PFSK-1 (cell line): ENCODE measurements around the gene GRID1.
A peak's percentile ranks its signal among the peaks of the same experiment; 100 is the strongest.

ENCODE experiments used
- FOXP2 ChIP-seq: optimal IDR thresholded peaks from 2 replicates; pipeline ENCODE3; 2011; ENCODE audit warnings: borderline replicate concordance, control low read depth, inconsistent platforms; ENCODE audit not compliant: insufficient read depth; ENCODE audit errors: extremely low read length, extremely low read depth
- POLR2AphosphoS5 ChIP-seq: IDR thresholded peaks from 2 replicates; pipeline ENCODE4 v1.6.1; 2012; ENCODE audit warnings: low read depth, mild to moderate bottlenecking, control low read depth, low read length, moderate library complexity
- REST ChIP-seq, 2 experiments: IDR thresholded peaks; 2 replicates each; pipeline versions ENCODE4 v1.6.1 to v1.8.0; 2011 to 2012; ENCODE audit warnings: low read depth in 2 of 2, low read length in 2 of 2, control low read depth in 1 of 2, inconsistent platforms in 1 of 2, mild to moderate bottlenecking in 1 of 2, moderate library complexity in 1 of 2; ENCODE audit not compliant: insufficient read depth in 1 of 2
- SIN3A ChIP-seq: IDR thresholded peaks from 2 replicates; pipeline ENCODE4 v1.6.1; 2012; ENCODE audit warnings: mild to moderate bottlenecking, low read length, moderate library complexity, borderline replicate concordance; ENCODE audit not compliant: insufficient read depth
- TAF1 ChIP-seq: IDR thresholded peaks from 2 replicates; pipeline ENCODE4 v1.6.1; 2012; ENCODE audit warnings: low read length, control low read depth, borderline replicate concordance; ENCODE audit not compliant: insufficient read depth

The GRID1 gene

DNA sequence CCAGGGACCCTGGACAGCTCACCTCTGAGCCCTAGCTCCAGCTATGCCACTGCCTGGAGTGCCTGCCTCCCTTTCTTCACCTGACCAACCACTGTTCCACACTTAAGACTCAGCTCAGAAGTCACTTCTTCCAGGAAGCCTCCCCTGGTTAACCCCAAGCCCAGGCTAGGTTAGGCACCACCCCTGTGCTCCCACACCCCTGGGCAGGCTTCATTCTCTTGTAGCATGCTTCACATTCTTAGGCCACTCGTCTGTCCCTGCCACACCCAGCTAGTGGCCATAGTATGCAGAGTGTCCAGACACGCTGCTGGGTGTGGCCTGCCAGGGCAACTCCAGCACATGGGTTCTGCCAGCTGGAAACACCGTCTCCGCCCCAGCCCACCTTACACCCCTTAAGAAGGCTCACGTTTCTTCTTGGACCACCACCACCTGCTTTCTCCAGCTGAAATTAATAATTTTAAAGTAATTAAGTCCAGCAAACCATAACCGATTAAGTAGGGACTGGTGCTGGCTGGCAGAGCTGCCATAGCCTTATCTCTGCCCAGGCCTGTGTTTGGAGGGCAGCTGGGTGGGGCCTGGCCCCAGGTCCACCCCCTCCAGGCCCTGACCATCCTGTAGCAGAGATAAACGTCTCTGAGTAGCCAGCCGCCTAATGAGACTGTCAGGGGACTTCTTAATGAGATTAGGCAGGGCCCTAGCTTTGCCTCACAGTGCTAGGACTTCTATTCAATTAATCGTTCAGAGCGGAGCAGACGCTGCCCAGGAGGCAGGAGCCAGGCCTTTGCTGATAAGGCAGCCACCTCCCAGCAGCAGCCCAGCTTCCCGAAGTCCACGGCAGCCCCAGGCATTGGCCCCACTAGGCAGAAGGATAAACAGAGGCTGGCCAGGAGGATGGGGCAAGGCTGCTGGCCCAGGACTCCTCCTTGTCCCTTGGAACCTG is 20.5 kb downstream of the GRID1 start:
- no peak for TF ChIP-seq FOXP2
- no peak for TF ChIP-seq SIN3A
- no peak for TF ChIP-seq POLR2AphosphoS5
- TF ChIP-seq TAF1: no peak
- TF ChIP-seq REST (IDR thresholded peaks at IDR 0.05; ENCODE audit: insufficient read depth in 1 of 2, low read depth in 2 of 2, low read length in 2 of 2): peak in 1 of 2 experiments; percentile 67; a peak in 1 of 4 replicates

DNA sequence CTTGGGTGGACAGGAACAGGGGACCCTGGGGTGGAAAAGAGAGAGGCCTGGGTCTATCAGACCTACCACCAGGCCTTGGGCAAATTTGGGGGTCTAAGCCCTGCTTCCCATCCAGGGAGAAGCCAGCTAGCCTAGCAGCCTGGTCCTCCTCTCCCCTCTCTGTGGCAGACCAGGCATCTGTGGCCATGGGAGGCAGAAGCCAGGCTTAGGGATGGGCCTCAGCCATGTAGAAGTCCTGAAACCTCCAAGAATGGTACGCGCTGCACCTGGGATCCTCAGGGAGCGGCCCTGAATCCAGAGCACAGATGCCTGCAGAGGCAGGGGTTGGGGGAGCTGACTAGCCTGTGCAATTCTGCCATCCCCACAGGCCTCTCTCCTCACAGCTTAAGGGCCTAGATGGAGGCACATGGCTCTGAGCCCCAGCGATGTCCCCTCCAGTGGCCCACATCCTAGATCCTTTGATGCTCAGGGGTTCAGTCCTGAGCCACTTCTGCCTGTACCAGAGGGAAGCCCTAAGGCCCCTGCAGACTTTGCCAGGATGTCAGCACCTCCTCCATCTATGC is 21.2 kb downstream of the GRID1 start:
- TF ChIP-seq POLR2AphosphoS5: no peak
- TF ChIP-seq SIN3A: no peak
- TF ChIP-seq REST (IDR thresholded peaks at IDR 0.05; ENCODE audit: insufficient read depth in 1 of 2, low read depth in 2 of 2, low read length in 2 of 2): no peak
- no peak for TF ChIP-seq TAF1
- TF ChIP-seq FOXP2: no peak

DNA sequence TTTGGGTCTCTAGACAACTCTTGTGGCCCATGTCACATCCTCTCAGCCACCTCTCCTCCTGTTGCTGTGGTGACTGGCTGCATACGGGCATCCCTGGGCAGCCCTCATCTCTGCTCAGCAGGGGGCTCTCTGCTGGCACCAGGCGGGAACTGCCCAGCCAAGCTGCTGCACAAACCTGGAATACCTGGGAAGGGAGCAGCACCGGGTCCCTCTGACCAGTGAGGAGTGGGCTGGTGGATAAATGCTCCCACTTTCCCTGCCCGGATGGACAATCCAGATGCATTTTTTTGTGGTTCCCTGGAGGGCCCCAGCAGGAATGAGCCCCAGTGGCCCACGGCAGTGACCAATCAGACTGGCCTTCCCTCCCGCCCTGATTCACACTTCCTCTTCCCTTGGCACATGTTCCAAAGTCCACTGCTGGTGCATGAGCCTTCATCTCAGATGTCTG is 21.9 kb downstream of the GRID1 start:
- no peak for TF ChIP-seq TAF1
- TF ChIP-seq POLR2AphosphoS5: no peak
- no peak for TF ChIP-seq FOXP2
- TF ChIP-seq SIN3A: no peak
- TF ChIP-seq REST (IDR thresholded peaks at IDR 0.05; ENCODE audit: insufficient read depth in 1 of 2, low read depth in 2 of 2, low read length in 2 of 2): no peak

DNA sequence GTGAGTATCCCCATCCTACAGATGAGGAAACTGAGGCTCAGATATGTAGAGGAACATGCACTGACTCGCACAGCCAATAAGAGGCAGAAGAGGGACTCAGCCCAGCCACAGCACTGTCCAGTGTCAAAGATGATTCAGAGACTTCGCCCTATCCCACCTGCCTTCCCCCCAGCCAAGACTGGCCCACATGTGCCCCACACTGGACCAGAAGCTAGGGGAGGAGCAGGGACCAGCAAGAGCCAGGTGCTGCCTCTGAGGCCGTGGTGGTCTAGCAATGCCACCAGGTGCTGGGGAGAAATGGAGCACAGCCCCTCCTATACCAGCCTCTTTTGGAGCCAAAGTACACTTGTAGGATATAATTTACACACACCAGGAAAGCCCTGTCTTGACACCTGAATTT is 22.3 kb downstream of the GRID1 start:
- TF ChIP-seq POLR2AphosphoS5: no peak

- TF ChIP-seq TAF1 (no peak), POLR2AphosphoS5 (no peak), REST (IDR thresholded peaks at IDR 0.05; ENCODE audit: insufficient read depth in 1 of 2, low read depth in 2 of 2, low read length in 2 of 2) (no peak), SIN3A (no peak), FOXP2 (no peak)
These were observed 22.8 kb downstream of the GRID1 start for GRCh38 chr10:86343761-86344160.
